Neural cell (in vitro differentiated cells): ENCODE results near the gene SIRT1. TPM values are rescaled to one million over a fixed set of nuclear protein-coding genes. Genes with fewer than 3 reads are reported as not detected.
"Not testable (repeated sequence)": the region's sequence is repeated elsewhere in the genome, so short reads cannot be mapped to it uniquely, and the experiment has no call there.

ENCODE experiments used
- H2AFZ ChIP-seq: fragments of 200-600, 300-800 bp; sonication (generic), shearing (Covaris generic); 2 replicates; pipeline ENCODE4 v1.6.0; 2014; ENCODE audit warnings: low read depth, mild to moderate bottlenecking, antibody characterized with exemption, low read length, moderate library complexity
- H3F3A ChIP-seq: fragments of 200-600 bp; shearing (Covaris generic); 2 replicates; pipeline ENCODE4 v1.6.1; 2016; ENCODE audit warnings: mild to moderate bottlenecking, moderate library complexity, mixed read lengths, antibody characterized with exemption, low read length; ENCODE audit not compliant: insufficient read depth, poor library complexity, severe bottlenecking
- H3K27ac ChIP-seq: fragments of 200-600, 300-800 bp; sonication (generic), shearing (Covaris generic); 2 replicates; pipeline ENCODE4 v1.5.1; 2014; ENCODE audit warnings: mild to moderate bottlenecking, low read length, moderate library complexity
- H3K27me3 ChIP-seq: fragments of 300-800, 200-600 bp; sonication (generic), shearing (Covaris generic); 2 replicates; pipeline ENCODE4 v1.6.0; 2014; ENCODE audit warnings: mild to moderate bottlenecking, low read depth, low read length, moderate library complexity; ENCODE audit not compliant: insufficient read depth
- H3K36me3 ChIP-seq: fragments of 300-800, 200-600 bp; sonication (generic), shearing (Covaris generic); 2 replicates; pipeline ENCODE4 v1.5.1; 2014; ENCODE audit warnings: mild to moderate bottlenecking, antibody characterized with exemption, low read length, moderate library complexity; ENCODE audit not compliant: insufficient read depth
- H3K4me2 ChIP-seq: fragments of 300-800, 200-600 bp; sonication (generic), shearing (Covaris generic); 2 replicates; pipeline ENCODE4 v1.6.0; 2014; ENCODE audit warnings: mild to moderate bottlenecking, low read length
- H3K4me3 ChIP-seq: fragments of 300-800, 200-600 bp; sonication (generic), shearing (Covaris generic); 2 replicates; pipeline ENCODE4 v1.5.1; 2014; ENCODE audit warnings: mild to moderate bottlenecking, low read length, moderate library complexity
- H3K79me2 ChIP-seq: fragments of 200-600 bp; shearing (Covaris generic); replicated peaks from 2 replicates; pipeline ENCODE4 v1.6.0; 2014; ENCODE audit warnings: mild to moderate bottlenecking, low read length, moderate library complexity; ENCODE audit not compliant: insufficient read depth
- H3K9ac ChIP-seq: fragments of 300-800, 200-600 bp; sonication (generic), shearing (Covaris generic); 2 replicates; pipeline ENCODE4 v1.6.1; 2016; ENCODE audit warnings: mild to moderate bottlenecking, low read length, mixed read lengths
- H3K9me2 ChIP-seq: fragments of 200-600 bp; shearing (Covaris generic); 2 replicates; pipeline ENCODE4 v1.6.1; 2016; ENCODE audit warnings: mild to moderate bottlenecking, low read length, mixed read lengths; ENCODE audit not compliant: insufficient read depth
- H3K9me3 ChIP-seq: fragments of 200-600, 300-800 bp; sonication (generic), shearing (Covaris generic); 2 replicates; pipeline ENCODE4 v1.6.1; 2016; ENCODE audit warnings: mild to moderate bottlenecking, mixed run types, low read length, moderate library complexity, mixed read lengths
- H4K20me1 ChIP-seq: fragments of 200-600 bp; shearing (Covaris generic); 2 replicates; pipeline ENCODE4 v1.6.1; 2016; ENCODE audit warnings: mild to moderate bottlenecking, mixed run types; ENCODE audit not compliant: insufficient read depth
- CTCF ChIP-seq: fragments of 450-650 bp; IDR thresholded peaks from 2 replicates; pipeline ENCODE4 v1.5.1; 2014; ENCODE audit warnings: antibody characterized with exemption, mild to moderate bottlenecking, moderate library complexity; ENCODE audit not compliant: poor library complexity, severe bottlenecking
- EP300 ChIP-seq: fragments of 450-650 bp; conservative IDR thresholded peaks from 2 replicates; pipeline ENCODE4 v1.6.1; 2014; ENCODE audit warnings: antibody characterized with exemption, mild to moderate bottlenecking, moderate library complexity; ENCODE audit not compliant: poor library complexity, severe bottlenecking
- EZH2 ChIP-seq: fragments of 200-600, 300-800 bp; shearing (Covaris generic), sonication (generic); IDR thresholded peaks from 2 replicates; pipeline ENCODE4 v1.6.1; 2014; ENCODE audit warnings: antibody characterized with exemption, low read length, borderline replicate concordance, mild to moderate bottlenecking; ENCODE audit not compliant: insufficient read depth, poor library complexity, severe bottlenecking
- MXI1 ChIP-seq: fragments of 450-650 bp; conservative IDR thresholded peaks from 2 replicates; pipeline ENCODE4 v1.6.1; 2014; ENCODE audit warnings: antibody characterized with exemption, mild to moderate bottlenecking; ENCODE audit not compliant: poor library complexity, severe bottlenecking
- POLR2AphosphoS5 ChIP-seq: IDR thresholded peaks from 2 replicates; pipeline ENCODE4 v1.6.1; 2012
- RAD21 ChIP-seq: fragments of 450-650 bp; conservative IDR thresholded peaks from 2 replicates; pipeline ENCODE4 v1.6.1; 2014; ENCODE audit warnings: antibody characterized with exemption, mild to moderate bottlenecking, moderate library complexity
- REST ChIP-seq: IDR thresholded peaks from 2 replicates; pipeline ENCODE4 v1.6.1; 2012; ENCODE audit warnings: borderline replicate concordance
- SMC3 ChIP-seq: fragments of 450-650 bp; conservative IDR thresholded peaks from 2 replicates; pipeline ENCODE4 v1.6.1; 2014; ENCODE audit warnings: antibody characterized with exemption, mild to moderate bottlenecking, moderate library complexity; ENCODE audit not compliant: poor library complexity
- TAF1 ChIP-seq: IDR thresholded peaks from 2 replicates; pipeline ENCODE4 v1.6.1; 2012; ENCODE audit warnings: low read depth
- polyA plus RNA-seq: library from polyadenylated mRNA; depleted of rRNA; stranded (reverse); fragments of >200 nt; gene quantifications from 2 replicates; pipeline ENCODE4 v1.2.3, GENCODE V29; 2014

SIRT1 gene
- polyA plus RNA-seq, 1 donor from 2014 or later = 38.6 TPM

- H3K36me3 ChIP-seq = no peaks in the 10 kb centered on the region
- H3K9me2 ChIP-seq = no peaks in the 10 kb centered on the region
- no peaks in the 10 kb centered on the region for H3F3A ChIP-seq
- H2AFZ ChIP-seq = no peak overlapping the region
- TF ChIP-seq MXI1 = no peak
- TF ChIP-seq POLR2AphosphoS5 = no peak
- no peak for TF ChIP-seq REST
- TF ChIP-seq TAF1 = no peak
- no peak for TF ChIP-seq SMC3
- no peak for TF ChIP-seq EZH2
- no peak for TF ChIP-seq RAD21
- no peak for TF ChIP-seq EP300
- TF ChIP-seq CTCF = no peak
- H4K20me1 ChIP-seq = no peaks in the 10 kb centered on the region
- H3K27me3 ChIP-seq = no peaks in the 10 kb centered on the region
- no peak overlapping the region for H3K9ac ChIP-seq
- no peaks in the 10 kb centered on the region for H3K79me2 ChIP-seq
- no peak overlapping the region for H3K4me3 ChIP-seq
- H3K9me3 ChIP-seq = no peaks in the 10 kb centered on the region
- H3K27ac ChIP-seq = no peak overlapping the region
- no peak overlapping the region for H3K4me2 ChIP-seq
These were observed 14.5 kb upstream of the SIRT1 start for GRCh38 chr10:67869996-67870395.

- Histone ChIP-seq H3K4me3 (no peak overlapping the region), H3K9me3 (no peaks in the 10 kb centered on the region), H3K9ac (no peak overlapping the region), H3K36me3 (no peaks in the 10 kb centered on the region), H3K79me2 (no peaks in the 10 kb centered on the region), H3K27me3 (no peaks in the 10 kb centered on the region), H4K20me1 (no peaks in the 10 kb centered on the region), H2AFZ (no peak overlapping the region), H3K4me2 (no peak overlapping the region), H3K27ac (no peak overlapping the region), H3F3A (no peaks in the 10 kb centered on the region), H3K9me2 (no peaks in the 10 kb centered on the region)
- no peak for TF ChIP-seq SMC3
- no peak for TF ChIP-seq CTCF
- TF ChIP-seq POLR2AphosphoS5 = no peak
- no peak for TF ChIP-seq REST
- TF ChIP-seq EZH2 = no peak
- no peak for TF ChIP-seq RAD21
- TF ChIP-seq EP300 = no peak
- TF ChIP-seq TAF1 = no peak
These were observed 8.9 kb upstream of the SIRT1 start for GRCh38 chr10:67875340-67876238.

GRCh38 chr10:67877421-67877820 is 7.0 kb upstream of the SIRT1 start:
- H3K79me2 ChIP-seq, H3K9me3 ChIP-seq, H3K27me3 ChIP-seq, H4K20me1 ChIP-seq, H3F3A ChIP-seq, H3K36me3 ChIP-seq, H3K4me2 ChIP-seq, H2AFZ ChIP-seq, H3K9ac ChIP-seq, H3K9me2 ChIP-seq, H3K4me3 ChIP-seq, H3K27ac ChIP-seq: not testable (repeated sequence)
